ENCODE data around the gene TBX21. TPM values are rescaled to one million over a fixed set of nuclear protein-coding genes. Genes with fewer than 3 reads are reported as not detected.

Gene TBX21
- total RNA-seq, 1 donor from 2014 or later = 0.25 TPM

- Histone ChIP-seq H3K27ac (replicated peaks) (no peak overlapping the region), H3K27me3 (ENCODE audit: low read depth) (peaks cover 30% of the 10 kb centered on the region), H3K36me3 (peaks cover 14% of the 10 kb centered on the region), H3K4me3 (no peak overlapping the region), H3K9me3 (replicated peaks) (no peaks in the 10 kb centered on the region), H3K4me1 (peaks cover 2% of the 10 kb centered on the region)
- intact Hi-C loops (cut with micrococcal nuclease) = no loop called here
- no peak for DNase-seq
- no peak for TF ChIP-seq CTCF (IDR thresholded peaks at IDR 0.05; ENCODE audit: borderline replicate concordance)
These were observed 18.9 kb upstream of the TBX21 start for GRCh38 chr17:47713980-47714700.

- Histone ChIP-seq H3K27ac (replicated peaks) (no peak overlapping the region), H3K36me3 (peaks cover 14% of the 10 kb centered on the region), H3K27me3 (ENCODE audit: low read depth) (peaks cover 37% of the 10 kb centered on the region), H3K9me3 (replicated peaks) (no peaks in the 10 kb centered on the region), H3K4me1 (no peaks in the 10 kb centered on the region), H3K4me3 (no peak overlapping the region)
- DNase-seq = no peak
- no peak for TF ChIP-seq CTCF (IDR thresholded peaks at IDR 0.05; ENCODE audit: borderline replicate concordance)
- intact Hi-C loops (cut with micrococcal nuclease) = no loop called here
These were observed 18.2 kb upstream of the TBX21 start for GRCh38 chr17:47714773-47715396.

- H3K4me3 ChIP-seq = no peak overlapping the region
- no peak for TF ChIP-seq CTCF (IDR thresholded peaks at IDR 0.05; ENCODE audit: borderline replicate concordance)
- H3K4me1 ChIP-seq = peaks cover 3% of the 10 kb centered on the region
- intact Hi-C loops (cut with micrococcal nuclease) = no loop called here
- H3K27me3 ChIP-seq (ENCODE audit: low read depth) = peaks cover 46% of the 10 kb centered on the region
- no peaks in the 10 kb centered on the region for H3K9me3 ChIP-seq (replicated peaks)
- DNase-seq = no peak
- H3K27ac ChIP-seq (replicated peaks) = no peak overlapping the region
- peaks cover 6% of the 10 kb centered on the region for H3K36me3 ChIP-seq
These were observed 17.2 kb upstream of the TBX21 start for GRCh38 chr17:47715669-47716325.

GRCh38 chr17:47716375-47716774 is 16.7 kb upstream of the TBX21 start:
- H3K27ac ChIP-seq (replicated peaks) = no peak overlapping the region
- peaks cover 52% of the 10 kb centered on the region for H3K27me3 ChIP-seq (ENCODE audit: low read depth)
- H3K9me3 ChIP-seq (replicated peaks) = no peaks in the 10 kb centered on the region
- intact Hi-C loops (cut with micrococcal nuclease) = no loop called here
- no peak for TF ChIP-seq CTCF (IDR thresholded peaks at IDR 0.05; ENCODE audit: borderline replicate concordance)
- H3K4me1 ChIP-seq = peaks cover 8% of the 10 kb centered on the region
- DNase-seq = no peak
- H3K4me3 ChIP-seq = no peak overlapping the region
- peaks cover under 1% of the 10 kb centered on the region for H3K36me3 ChIP-seq

GRCh38 chr17:47717261-47717697 is 15.8 kb upstream of the TBX21 start:
- Histone ChIP-seq H3K4me1 (peaks cover 16% of the 10 kb centered on the region), H3K27ac (replicated peaks) (no peak overlapping the region), H3K4me3 (no peak overlapping the region), H3K27me3 (ENCODE audit: low read depth) (peaks cover 61% of the 10 kb centered on the region), H3K9me3 (replicated peaks) (no peaks in the 10 kb centered on the region), H3K36me3 (no peaks in the 10 kb centered on the region)
- peak; percentile 49 for TF ChIP-seq CTCF (IDR thresholded peaks at IDR 0.05; ENCODE audit: borderline replicate concordance)
- no peak for DNase-seq
- intact Hi-C loops (cut with micrococcal nuclease) = no loop called here

Data from left ventricle myocardium inferior (tissue), 1 donor.